Parathyroid adenoma (tissue), 2 donors: Measurements from ENCODE around the gene GJA3.

Source experiments
- H2AFZ ChIP-seq: fragments of 300-600 bp; sonication (generic); one replicate; pipeline ENCODE4 v1.7.0; 2017; ENCODE audit warnings: antibody characterized with exemption, mild to moderate bottlenecking
- H3K27ac ChIP-seq: fragments of 300-600 bp; sonication (generic); one replicate; pipeline ENCODE4 v1.7.0; 2017
- H3K27me3 ChIP-seq: fragments of 300-600 bp; sonication (generic); one replicate; pipeline ENCODE4 v1.7.0; 2017; ENCODE audit warnings: low read length; ENCODE audit not compliant: control insufficient read depth, insufficient read depth
- H3K36me3 ChIP-seq: fragments of 300-600 bp; sonication (generic); one replicate; pipeline ENCODE4 v1.7.0; 2017; ENCODE audit warnings: low read length; ENCODE audit not compliant: control insufficient read depth, insufficient read depth
- H3K4me1 ChIP-seq: fragments of 300-600 bp; sonication (generic); one replicate; pipeline ENCODE4 v1.7.0; 2017; ENCODE audit warnings: control low read depth
- H3K4me2 ChIP-seq: fragments of 300-600 bp; sonication (generic); one replicate; pipeline ENCODE4 v1.7.0; 2017; ENCODE audit warnings: low read length
- H3K4me3 ChIP-seq: fragments of 300-600 bp; sonication (generic); one replicate; pipeline ENCODE4 v1.7.0; 2017; ENCODE audit warnings: low read depth, low read length
- H3K79me2 ChIP-seq: fragments of 300-600 bp; sonication (generic); one replicate; pipeline ENCODE4 v1.7.0; 2017; ENCODE audit warnings: control low read depth
- H3K9ac ChIP-seq: fragments of 300-600 bp; sonication (generic); one replicate; pipeline ENCODE4 v1.7.0; 2017; ENCODE audit warnings: mild to moderate bottlenecking
- H3K9me3 ChIP-seq: fragments of 300-600 bp; sonication (generic); one replicate; pipeline ENCODE4 v1.7.0; 2017; ENCODE audit warnings: low read length; ENCODE audit not compliant: control insufficient read depth
- CTCF ChIP-seq: fragments of 300-600 bp; sonication (generic); IDR thresholded peaks from one replicate; pipeline ENCODE4 v1.7.0; 2017; ENCODE audit warnings: antibody characterized with exemption, mild to moderate bottlenecking
- donor health status: primary hyperparathyroidism.

The GJA3 gene

GRCh38 chr13:20126541-20127261 is 34.2 kb downstream of the GJA3 start:
- no peaks in the 10 kb centered on the region for H3K9me3 ChIP-seq
- no peak overlapping the region for H2AFZ ChIP-seq
- no peaks in the 10 kb centered on the region for H3K27me3 ChIP-seq
- no peak overlapping the region for H3K27ac ChIP-seq
- no peaks in the 10 kb centered on the region for H3K79me2 ChIP-seq
- H3K4me2 ChIP-seq, result no peak overlapping the region
- no peak overlapping the region for H3K9ac ChIP-seq
- no peaks in the 10 kb centered on the region for H3K36me3 ChIP-seq
- no peaks in the 10 kb centered on the region for H3K4me1 ChIP-seq
- TF ChIP-seq CTCF, result no peak
- no peak overlapping the region for H3K4me3 ChIP-seq

GRCh38 chr13:20125783-20126165 is 35.1 kb downstream of the GJA3 start:
- TF ChIP-seq CTCF, result no peak
- Histone ChIP-seq H3K27me3 (no peaks in the 10 kb centered on the region), H3K79me2 (no peaks in the 10 kb centered on the region), H2AFZ (no peak overlapping the region), H3K9me3 (no peaks in the 10 kb centered on the region), H3K4me2 (no peak overlapping the region), H3K36me3 (no peaks in the 10 kb centered on the region), H3K27ac (no peak overlapping the region), H3K9ac (no peak overlapping the region), H3K4me1 (no peaks in the 10 kb centered on the region), H3K4me3 (no peak overlapping the region)

GRCh38 chr13:20125129-20125782 is 35.6 kb downstream of the GJA3 start:
- no peak overlapping the region for H3K4me2 ChIP-seq
- no peaks in the 10 kb centered on the region for H3K36me3 ChIP-seq
- H3K4me1 ChIP-seq, result no peaks in the 10 kb centered on the region
- H3K27ac ChIP-seq, result no peak overlapping the region
- no peaks in the 10 kb centered on the region for H3K27me3 ChIP-seq
- no peaks in the 10 kb centered on the region for H3K9me3 ChIP-seq
- H2AFZ ChIP-seq, result no peak overlapping the region
- no peak overlapping the region for H3K9ac ChIP-seq
- TF ChIP-seq CTCF, result no peak
- H3K4me3 ChIP-seq, result no peak overlapping the region
- no peaks in the 10 kb centered on the region for H3K79me2 ChIP-seq

DNA sequence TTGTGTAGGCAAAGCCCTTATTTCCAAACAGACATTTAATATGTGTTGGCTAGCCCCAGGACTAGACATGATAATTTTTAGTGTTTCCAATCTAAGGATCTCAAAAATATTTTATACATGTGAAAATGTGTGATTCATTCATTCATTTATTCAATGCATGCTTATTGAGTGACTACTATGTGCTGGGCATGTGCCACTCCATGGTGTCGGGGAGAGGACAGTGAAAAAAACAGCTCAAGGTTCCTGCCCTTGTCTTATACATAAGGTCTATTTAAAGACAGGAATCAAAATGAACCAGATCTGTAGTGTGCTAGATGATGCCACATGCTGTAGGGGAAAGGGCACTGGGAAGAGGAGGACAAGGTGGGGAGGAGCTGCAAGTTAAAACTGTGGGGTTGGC is 36.5 kb downstream of the GJA3 start:
- no peaks in the 10 kb centered on the region for H3K79me2 ChIP-seq
- no peaks in the 10 kb centered on the region for H3K36me3 ChIP-seq
- TF ChIP-seq CTCF, result no peak
- no peaks in the 10 kb centered on the region for H3K4me1 ChIP-seq
- H3K4me3 ChIP-seq, result no peak overlapping the region
- no peak overlapping the region for H3K9ac ChIP-seq
- no peaks in the 10 kb centered on the region for H3K9me3 ChIP-seq
- no peak overlapping the region for H3K27ac ChIP-seq
- no peak overlapping the region for H3K4me2 ChIP-seq
- H3K27me3 ChIP-seq, result no peaks in the 10 kb centered on the region
- no peak overlapping the region for H2AFZ ChIP-seq

- H3K27ac ChIP-seq, result no peak overlapping the region
- TF ChIP-seq CTCF, result no peak
Measured at GRCh38 chr13:20121159-20121525, 39.7 kb downstream of the GJA3 start.

More at GRCh38 chr13:20121159-20121525, 39.7 kb downstream of the GJA3 start:
- H3K4me3 ChIP-seq, result no peak overlapping the region
- H3K79me2 ChIP-seq, result no peaks in the 10 kb centered on the region
- no peak overlapping the region for H3K9ac ChIP-seq
- H2AFZ ChIP-seq, result no peak overlapping the region
- H3K4me1 ChIP-seq, result no peaks in the 10 kb centered on the region
- H3K4me2 ChIP-seq, result no peak overlapping the region
- no peaks in the 10 kb centered on the region for H3K27me3 ChIP-seq
- no peaks in the 10 kb centered on the region for H3K9me3 ChIP-seq
- no peaks in the 10 kb centered on the region for H3K36me3 ChIP-seq
